Fibroblast of the conjunctiva (primary cell): ENCODE data around the gene KRT85.
"Not testable (repeated sequence)": the region's sequence is repeated elsewhere in the genome, so short reads cannot be mapped to it uniquely, and the experiment has no call there.

Source experiments
- DNase-seq: peaks from one replicate; pipeline ENCODE4 v3.0.0-alpha.2; 2010; ENCODE audit warnings: low read depth

The KRT85 gene

DNA sequence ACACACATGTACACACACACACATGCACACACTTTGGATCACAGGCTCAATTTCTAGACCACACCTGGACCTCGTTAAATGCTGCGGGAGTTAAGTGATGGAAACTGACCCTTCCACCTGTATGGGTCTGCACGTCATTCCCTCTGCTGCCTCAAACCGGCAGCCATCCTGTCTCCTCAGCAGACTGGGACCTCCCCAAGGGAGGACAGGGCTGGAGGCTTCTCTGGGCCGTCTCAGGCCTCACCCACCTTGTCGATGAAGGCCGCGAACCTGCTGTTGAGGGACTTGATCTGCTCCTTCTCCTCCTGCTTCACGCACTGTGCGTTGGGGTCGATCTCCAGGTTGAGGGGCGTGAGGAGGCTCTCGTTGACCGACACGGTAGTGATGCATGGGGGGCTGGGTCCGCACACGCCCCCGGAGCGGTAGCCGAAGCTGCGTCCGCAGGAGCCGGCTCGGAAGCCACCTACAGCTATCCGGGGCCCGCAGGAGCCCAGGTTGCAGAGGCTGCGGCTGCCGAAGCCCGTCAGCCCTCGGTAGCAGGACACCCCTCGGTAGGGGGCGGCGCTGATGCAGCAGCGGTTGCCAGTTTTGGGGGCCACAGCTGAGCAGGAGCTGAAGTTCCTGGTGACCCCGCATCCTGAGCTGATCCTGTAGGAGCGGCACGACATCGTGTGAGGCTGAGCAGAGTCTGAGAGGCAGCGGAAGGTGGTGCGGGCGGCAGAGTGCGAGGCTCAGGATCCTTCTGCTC lies at the start of gene KRT85:
Gene KRT85 (minus strand): TSS at position 744 of the 748 bp plus-strand sequence. CDS start 76 bp downstream, at position 668.
- DNase-seq = no peak

DNA sequence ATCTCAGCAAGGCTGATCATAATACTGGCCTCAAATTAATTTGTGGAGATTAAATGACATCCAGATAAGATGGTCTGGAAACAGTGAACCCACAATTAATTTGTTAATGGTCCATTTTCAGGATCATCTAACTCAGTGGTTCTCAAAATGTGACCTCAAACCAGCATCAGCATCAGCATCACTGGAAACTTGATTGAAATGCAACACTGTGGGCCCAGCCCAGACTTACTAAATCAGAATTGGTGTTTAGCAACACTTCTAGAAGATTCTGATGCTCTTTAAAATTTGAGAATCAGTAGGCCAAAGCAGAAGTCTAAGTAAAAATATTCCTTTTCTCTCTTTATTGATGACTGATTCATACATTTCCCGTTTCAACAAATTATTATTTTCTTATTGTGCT lies 49.5 kb upstream of the KRT85 start:
- no peak for DNase-seq

DNA sequence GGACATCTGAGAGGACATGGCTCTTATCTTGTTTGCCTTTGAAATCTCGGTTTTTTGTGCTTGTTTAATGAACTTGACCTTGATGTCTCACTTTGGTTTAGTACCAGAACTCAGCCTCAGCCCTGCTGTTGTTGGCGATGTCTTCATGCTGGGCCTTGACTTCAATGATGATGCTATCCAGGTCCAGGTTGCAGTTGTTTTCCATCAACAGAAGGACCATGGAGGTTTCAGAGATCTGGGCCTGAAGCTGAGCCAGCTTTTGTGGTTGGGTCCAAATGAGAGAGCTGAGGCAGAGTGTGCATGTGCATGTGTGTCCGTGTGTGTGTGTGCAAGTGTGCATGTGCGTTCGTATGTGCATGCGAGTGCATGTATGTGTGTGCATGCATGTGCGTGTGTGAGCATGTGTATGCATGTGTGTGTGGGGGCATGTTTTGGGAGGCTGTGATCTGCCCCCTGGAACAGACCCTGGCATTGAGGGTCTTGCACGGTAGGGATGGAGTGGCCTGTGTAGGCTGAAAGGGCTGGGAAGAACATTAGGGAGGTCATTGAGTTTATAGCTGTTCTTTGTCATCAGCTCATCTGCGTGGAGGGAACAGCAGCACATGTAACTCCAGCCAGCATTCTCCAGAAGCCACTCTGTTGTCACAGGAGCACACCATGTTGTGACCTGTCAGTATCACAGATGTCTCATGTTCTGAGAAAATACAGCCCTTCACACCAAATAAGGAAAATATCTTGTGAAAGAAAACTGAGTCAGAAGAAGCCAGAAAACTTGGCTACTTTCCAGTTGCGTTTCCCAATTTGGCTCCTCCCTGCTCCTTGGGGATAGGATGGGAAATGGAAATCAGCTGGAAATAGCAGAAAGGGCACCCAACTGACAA lies 48.8 kb upstream of the KRT85 start:
- peak; percentile 47 for DNase-seq

DNA sequence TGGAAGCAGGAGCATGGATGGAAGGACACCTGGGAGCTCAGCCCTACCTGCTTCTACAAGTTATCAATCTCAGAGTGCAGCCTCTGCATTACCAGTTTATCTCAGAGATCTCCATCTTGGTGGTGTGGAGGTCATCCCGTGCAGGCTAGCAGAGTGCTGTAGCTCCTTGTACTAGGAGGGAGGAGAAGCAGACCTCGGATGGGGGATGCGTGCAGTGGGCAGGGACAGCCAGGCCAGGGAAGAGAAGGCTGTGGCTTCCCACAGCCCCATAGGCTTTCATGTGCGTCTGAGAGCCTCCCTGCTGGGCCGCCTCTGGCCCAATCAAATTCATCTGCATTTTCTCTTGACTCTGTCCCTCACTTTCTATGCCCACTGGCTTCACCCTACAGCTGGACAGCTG lies 47.7 kb upstream of the KRT85 start:
- DNase-seq = no peak

DNA sequence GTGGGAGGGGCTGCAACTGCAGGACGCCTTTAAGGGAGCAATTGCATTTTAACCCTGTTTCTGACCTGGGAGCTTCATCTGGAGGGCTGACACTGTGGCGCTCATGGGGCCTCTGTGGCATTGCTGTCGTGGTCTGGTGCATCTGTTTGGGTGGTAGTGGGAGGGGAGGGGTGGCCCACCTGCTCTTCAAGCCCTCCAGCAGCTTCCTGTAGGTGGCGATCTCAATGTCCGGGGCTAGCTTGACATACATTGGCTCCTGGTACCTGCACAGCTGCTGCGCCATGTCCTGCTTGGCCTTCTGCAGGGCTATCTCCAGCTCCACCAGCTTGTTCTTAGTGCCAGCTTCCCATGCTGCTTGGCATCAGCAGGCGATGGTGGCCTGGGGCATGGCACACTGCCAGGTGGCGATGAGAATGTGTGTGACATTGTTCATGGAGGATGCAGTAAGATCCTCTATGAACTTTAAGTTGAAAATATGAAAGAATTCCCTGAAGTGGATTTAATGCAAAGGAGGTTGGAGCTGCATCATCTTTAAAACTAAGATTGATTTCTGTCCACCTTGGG lies 46.6 kb upstream of the KRT85 start:
- DNase-seq = no peak

DNA sequence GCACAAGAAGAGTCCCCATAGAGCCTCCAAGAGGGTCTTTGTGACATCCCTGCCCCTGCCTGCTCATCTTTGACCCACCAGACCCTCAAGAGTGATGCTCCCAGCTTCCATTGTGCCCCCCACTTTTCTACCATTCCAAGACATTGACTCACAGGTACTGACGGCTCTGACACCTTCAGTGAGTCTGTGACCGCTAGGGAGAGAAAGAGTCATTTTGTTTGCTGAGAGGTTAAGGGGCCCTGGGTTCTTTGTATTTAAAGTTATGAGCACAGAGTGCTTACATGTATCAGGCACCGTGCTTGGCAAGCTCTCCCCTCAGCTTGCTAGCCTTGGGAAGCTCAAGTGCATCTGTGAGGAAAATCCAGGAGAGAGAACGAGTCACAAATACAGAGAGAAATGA lies 45.9 kb upstream of the KRT85 start:
- no peak for DNase-seq

DNA sequence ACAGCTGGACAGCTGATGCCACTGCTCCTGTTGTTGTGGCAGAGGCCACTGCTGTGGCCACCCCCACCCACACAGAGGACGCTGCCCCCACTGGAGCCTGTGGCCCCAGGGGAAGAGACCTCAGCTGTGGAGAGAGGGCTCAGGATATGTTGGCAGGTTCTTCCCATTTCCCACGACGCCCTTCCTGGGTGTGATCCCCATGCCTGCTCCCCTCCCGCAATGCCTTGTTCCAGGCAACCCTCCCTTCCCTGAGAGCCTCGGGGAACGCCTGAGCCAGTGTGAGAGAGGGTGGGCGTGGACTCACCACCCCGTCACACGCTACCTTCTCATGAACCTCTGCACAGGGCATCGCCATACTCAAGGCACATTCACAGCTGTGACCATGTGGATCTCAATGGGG lies 44.5 kb upstream of the KRT85 start:
- DNase-seq = no peak

DNA sequence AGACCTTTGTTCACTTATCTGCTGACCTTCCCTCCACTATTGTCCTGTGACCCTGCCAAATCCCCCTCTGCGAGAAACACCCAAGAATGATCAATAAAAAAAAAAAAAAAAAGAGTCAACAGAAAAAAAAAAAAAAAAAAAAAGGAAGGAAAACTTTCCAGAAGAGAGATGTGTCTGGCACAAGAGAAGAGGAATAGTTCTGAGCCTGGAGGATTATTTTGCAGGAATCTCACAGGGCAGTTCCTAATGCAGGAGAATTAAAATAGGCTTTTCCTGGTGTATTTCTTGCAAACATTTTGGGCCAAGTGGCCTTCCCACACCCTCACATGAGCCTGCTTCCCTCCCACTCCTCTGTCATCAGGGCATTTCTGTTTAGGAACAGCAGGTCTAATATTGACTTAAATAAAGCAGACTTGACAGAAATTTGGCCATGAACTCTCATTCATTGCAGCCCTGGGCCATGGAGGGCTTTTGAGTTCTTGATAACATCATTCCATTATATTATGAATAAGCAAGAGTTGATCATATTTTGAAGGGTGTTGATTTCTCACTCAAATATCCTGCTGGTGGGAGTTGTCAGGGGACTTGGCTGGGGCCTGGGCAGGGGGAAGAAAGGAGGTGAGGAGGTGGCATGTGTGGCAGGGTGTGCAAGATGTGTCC lies 43.4 kb upstream of the KRT85 start:
- not testable (repeated sequence) for DNase-seq

DNA sequence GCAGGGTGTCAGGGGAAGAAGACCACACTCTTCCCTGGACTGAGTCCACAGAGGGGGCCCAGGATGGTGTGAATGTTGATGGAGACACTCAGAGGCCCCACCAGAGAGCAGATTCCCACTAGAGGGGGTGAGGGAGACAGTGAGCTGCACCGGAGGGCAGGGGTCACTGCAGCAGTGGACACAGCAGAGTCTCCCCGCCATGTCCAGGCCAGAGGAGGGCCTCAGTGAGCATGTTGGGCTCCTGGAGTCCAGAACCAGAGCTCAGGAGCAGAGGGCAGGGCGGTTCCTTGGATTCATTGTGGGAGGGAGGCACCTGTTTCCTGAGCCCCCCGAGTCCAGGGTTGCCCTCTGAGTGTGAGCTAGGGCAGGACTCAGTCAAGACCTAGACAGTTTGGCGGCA lies 40.6 kb upstream of the KRT85 start:
- no peak for DNase-seq

DNA sequence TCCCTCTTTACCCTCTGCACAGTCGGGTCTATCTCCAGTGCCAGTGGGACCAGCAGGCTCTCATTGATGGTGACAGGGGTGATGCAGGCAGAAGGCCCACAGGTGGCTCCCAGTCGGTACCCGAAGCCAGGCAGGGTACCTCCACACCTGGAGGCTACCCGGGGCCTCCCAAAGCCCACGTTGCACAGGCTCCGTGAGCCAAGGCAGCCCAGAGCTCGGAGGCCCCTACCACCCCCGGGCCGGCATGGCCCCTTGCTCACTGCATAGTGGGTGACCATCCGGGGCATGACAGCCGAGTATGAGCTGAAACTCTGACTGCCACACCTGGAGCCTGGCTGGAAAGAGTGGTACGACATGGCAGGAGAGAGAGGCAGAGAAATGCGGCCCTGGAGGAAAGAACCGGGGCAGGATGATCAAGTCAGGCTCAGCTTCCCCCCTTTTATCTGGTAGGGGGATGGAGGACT lies 38.7 kb upstream of the KRT85 start, which contains the start of gene KRT82:
Gene KRT82 (minus strand): TSS at position 414 of the 464 bp plus-strand sequence. CDS start 58 bp downstream, at position 356.
- DNase-seq = no peak

DNA sequence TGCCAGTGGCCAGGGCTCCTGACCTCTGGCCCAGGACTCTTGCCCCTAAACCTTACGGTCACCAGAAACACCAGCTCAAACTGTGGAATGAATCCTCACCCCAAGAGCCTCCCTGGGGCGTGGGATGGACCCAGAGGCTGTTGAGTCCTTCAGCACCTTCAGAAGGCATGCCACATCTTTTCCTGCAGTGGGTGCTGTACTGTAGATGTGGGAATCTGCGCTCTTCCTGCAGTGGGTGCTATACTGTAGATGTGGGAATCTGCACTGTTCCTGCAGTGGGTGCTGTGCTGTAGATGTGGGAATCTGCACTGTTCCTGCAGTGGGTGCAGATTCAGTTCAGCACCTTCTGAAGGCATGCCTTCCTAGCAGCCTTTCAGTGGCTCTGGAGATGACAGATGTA lies 37.7 kb upstream of the KRT85 start:
- no peak for DNase-seq

DNA sequence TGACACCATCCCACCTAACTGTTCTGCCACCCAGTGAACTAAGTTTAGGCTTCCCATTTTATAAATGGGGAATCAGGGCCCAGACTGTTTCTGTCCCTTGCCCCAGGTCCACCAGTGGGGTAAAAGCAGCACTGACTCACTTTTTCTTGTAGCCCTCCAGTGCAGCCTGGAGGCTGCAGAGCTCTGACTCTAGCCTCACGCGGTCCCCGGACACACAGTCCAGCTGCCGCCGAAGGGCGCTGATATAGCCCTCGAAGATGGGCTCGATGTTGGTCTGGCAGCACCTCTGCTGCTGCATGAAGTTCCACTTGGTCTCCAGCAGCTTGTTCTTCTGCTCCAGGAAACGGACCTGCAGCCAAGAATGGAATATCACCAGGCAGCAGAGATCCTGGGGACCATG lies 36.3 kb upstream of the KRT85 start:
- no peak for DNase-seq

DNA sequence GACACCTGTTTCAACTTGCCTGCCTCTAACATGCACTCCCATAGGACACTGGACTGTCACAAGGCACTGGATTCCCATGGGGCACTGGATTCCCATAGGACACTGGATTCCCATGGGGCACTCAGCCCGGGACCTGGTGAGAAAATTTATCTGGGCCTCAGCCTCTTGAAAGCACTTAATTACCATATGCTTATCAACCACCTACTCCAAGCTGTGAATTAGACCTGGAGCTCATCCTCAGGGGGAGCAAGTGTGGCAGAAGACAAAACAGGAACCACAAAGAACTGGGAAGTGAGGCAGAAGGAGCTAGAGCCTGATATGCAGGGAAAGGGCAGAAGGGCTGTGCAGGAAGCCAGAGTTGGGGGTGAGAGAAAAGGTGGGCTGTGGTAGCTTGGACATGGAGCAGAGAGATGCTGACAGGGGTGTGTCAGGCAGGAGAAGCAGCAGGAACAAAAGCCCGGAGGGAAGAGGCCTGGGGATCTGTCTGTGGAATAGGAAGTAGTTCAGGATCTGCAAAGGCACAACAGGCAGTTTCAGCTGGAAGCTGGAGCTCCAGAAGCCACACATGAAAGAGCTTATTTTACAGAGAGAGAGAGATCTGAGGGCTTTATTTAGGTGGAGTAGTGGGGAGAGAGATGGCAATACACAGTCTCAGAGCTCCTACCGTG lies 35.7 kb upstream of the KRT85 start:
- no peak for DNase-seq

DNA sequence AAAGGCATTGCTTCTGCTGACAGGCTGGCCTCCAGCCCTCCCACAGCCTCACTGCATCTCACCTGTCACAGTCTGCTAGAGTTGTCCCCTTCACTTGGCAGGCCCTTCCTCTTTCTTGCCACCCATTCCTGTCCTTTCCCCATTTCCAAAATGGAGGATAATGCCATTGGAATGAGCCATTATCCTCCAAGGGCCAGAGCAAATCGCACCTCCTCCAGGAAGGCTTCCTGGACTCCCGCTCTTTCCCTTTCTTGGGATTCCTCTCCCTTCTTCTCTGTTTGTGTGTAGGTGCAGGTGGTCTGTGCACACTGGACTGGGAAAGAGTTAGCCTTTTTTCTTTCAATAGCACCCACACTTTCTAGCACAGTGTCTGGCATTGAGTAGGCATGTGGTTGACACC lies 35.1 kb upstream of the KRT85 start:
- no peak for DNase-seq

DNA sequence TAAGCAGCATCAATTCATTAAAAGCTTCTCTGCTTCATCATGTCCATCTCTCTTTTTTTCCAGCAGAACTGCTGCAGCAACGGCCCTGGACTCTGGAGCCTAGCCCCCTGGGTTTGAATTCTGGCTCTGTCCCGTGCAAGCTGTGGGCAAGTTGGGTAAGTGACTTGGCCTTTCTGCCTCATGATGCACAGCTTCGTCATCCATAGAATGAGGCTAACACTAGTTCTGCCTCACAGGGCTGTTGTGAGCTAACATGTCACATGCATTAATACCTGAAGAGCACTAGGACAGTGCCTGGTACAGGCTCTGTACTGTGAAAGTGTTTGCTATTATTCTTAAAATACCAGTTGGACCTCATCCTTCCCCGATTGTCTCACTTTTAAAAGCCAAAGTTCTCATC lies 34.6 kb upstream of the KRT85 start:
- no peak for DNase-seq

DNA sequence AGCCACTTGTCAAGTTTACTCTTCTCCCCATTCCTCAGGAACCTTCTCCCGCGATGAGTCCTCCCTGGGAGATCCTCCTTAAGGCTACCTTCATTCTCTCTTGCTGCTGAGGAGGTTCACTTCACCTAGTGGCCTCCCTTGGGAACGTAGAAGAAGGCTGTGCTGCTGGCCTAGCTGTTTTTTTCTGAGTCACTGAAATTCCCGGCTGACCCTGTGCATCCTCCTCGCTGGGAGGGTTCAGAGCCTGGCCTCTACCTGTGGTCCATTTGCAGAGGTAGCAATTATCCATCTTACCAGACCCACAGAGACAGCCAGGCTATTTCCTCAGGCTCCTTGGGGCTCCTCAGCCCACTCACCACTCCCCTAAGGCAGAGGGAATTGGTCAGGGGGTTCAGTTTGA lies 34.2 kb upstream of the KRT85 start:
- DNase-seq = no peak

DNA sequence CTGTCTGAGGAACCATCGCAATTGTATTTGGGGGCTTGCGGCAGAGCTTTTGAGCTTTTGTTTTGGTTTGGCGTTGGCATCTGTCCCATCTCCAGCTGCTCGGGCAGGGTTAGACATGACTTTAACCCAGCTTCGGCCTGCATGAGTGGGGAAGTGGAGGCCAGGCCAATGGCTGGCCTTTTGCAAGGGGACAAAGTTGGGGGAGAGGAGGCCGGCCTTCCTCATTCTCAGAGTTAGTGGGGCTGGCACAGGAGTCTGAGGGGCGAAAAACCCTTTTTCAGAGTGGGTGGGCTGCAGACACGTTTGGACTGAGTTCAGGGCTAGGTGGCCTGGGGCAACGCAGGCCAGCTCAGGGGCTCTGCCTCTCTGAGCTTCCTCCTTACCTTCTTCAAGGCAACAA lies 33.6 kb upstream of the KRT85 start:
- no peak for DNase-seq

DNA sequence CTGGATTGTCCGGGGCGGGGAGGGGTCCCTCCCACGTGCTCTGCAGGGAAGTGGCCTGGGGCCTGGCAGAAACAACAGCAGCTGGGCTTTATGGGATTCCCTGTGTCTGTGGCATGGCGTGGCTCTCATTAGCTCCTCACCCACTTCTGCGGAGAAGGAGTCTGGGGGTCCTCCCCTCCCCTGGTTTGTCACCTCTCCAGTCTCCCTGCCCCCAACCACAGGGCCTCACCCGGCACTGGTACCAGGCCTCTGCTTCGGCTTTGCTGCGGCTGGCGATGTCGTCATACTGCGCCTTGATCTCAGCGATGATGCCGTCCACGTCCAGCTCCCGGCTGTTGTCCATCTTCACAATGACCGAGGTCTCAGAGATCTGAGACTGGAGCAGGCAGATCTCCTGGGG lies 32.5 kb upstream of the KRT85 start:
- no peak for DNase-seq

DNA sequence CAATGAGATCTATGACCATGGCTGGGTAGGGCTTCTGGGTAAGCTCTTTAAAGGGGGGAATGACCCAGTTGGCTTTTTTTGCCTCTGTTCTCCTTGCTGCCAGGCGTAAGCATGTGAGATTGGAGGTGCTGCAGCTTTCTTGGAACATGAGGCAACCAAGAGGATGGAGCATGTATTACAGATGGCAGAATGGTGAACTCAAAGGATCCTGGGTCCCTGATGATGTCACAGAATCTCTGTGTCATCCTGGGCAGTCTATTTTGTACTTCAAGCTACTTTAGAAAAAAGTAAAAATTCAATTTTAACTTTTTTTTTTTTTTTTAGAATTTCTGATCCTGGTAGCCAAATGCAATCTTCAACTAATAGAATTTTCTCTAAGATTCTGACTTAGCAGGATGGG lies 30.9 kb upstream of the KRT85 start:
- DNase-seq = no peak

DNA sequence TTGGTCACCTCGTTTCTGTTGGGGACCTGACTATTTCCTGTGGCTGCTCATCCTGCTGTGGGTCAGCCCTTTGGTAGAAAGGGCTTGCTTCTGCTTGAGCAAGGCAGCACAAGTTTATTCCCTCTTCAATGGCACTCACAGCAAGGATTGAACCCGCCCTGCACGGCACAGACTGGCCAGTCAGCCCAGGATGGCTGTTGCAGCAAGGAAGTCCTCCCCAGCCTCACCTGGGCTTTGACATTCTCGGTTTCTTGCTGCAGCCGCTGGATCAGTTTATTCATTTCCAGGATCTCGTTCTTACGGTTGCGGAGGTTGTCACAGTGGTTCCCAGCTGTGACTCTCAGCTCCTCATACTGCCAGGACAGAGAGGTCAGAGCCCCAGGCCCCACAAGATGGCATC lies 29.4 kb upstream of the KRT85 start:
- no peak for DNase-seq

DNA sequence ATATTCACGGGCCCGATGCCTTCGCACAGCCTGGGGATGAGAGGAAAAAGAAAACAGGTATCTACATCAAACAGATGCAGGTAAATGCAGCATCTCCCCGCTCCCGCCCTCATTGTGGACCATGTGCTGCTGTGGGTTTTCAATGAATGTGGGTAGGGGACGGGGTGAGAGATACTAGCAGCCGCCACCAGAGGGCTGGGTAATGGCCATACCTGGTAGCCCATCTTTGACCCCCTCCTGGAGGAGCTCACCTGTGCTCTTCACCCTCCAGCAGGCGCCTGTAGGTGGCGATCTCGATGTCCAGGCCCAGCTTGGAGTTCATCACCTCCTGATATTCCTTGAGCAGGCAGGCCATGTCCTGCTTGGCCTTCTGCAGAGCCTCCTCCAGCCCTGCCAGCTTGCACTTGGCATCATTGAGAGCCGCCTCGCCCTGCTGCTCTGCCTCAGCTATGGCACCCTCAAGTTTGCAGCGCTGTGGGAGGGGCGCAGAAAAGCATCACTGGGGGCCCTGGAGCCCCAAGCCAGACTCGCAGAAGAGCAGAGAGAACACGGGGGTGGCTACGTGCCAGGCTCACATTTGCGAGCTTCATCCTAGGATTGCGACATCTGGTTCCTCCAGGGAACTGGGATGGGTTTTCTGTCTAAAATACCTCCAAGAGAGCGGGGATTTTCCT lies 28.6 kb upstream of the KRT85 start:
- no peak for DNase-seq
